HepG2 (cell line): Measurements from ENCODE around the gene MPIG6B. TPM values are rescaled to one million over a fixed set of nuclear protein-coding genes. Genes with fewer than 3 reads are reported as not detected.

Experiments used
- ATAC-seq: fragments of 200-7000 bp; cut with Tn5 transposase; 3 replicates; pipeline ENCODE4 v1.9.1; 2020; ENCODE audit warnings: mild to moderate bottlenecking, moderate library complexity
- BruUV-seq: library from RNA; stranded (reverse); fragments of 400-500 nt; replicated peaks from 2 replicates; lab custom pipeline; 2021; lab: Mats Ljungman, UMichigan
- CTCF ChIA-PET: fragments of 300-600 bp; formaldehyde crosslinking; extraction: SDS; loops from one replicate; lab custom pipeline; 2021; ENCODE audit warnings: low total read pairs, inconsistent platforms, low intra/inter-chr PET ratio; lab: Yijun Ruan, JAX
- POLR2A ChIA-PET: fragments of 350-600 bp; sonication (Branson Sonifier 250); formaldehyde crosslinking; loops from one replicate; lab custom pipeline; 2020; ENCODE audit warnings: antibody characterized with exemption, inconsistent platforms; lab: Yijun Ruan, JAX
- DNase-seq: peaks from one replicate; pipeline ENCODE4 v3.0.0-alpha.2; 2015; ENCODE audit warnings: low spot score
- FAIRE-seq: peaks from 3 replicates; lab custom pipeline; 2011; peaks lifted over from hg19 to GRCh38; lab: Jason Lieb, UNC
- H2AFZ ChIP-seq: one replicate; pipeline ENCODE4 v1.6.1; 2011; ENCODE audit warnings: low read length, inconsistent platforms
- H3K27ac ChIP-seq: fragments of 300-600 bp; 3 replicates; pipeline ENCODE4 v1.8.0; 2011; ENCODE audit warnings: mixed run types, mild to moderate bottlenecking, mixed read lengths, low read length, inconsistent platforms; ENCODE audit not compliant: insufficient read depth; ENCODE audit errors: extremely low read length
- H3K27me3 ChIP-seq, 2 experiments: fragments of 200-600 bp in 1 of 2; 2 replicates in 1 of 2; 3 replicates in 1 of 2; pipeline versions ENCODE4 v1.6.0 to v1.8.0; 2011; ENCODE audit warnings: low read length in 2 of 2, mild to moderate bottlenecking in 2 of 2, moderate library complexity in 2 of 2, inconsistent platforms in 1 of 2; ENCODE audit not compliant: insufficient read depth in 2 of 2, control insufficient read depth in 1 of 2
- H3K36me3 ChIP-seq, 2 experiments: fragments of 200-600 bp in 1 of 2; replicated peaks in 1 of 2; 2 replicates in 1 of 2; 3 replicates in 1 of 2; pipeline versions ENCODE4 v1.5.1 to v1.8.0; 2011; ENCODE audit warnings: low read length in 2 of 2, inconsistent platforms in 1 of 2; ENCODE audit not compliant: insufficient read depth in 2 of 2, control insufficient read depth in 1 of 2
- H3K4me1 ChIP-seq: 2 replicates; pipeline ENCODE4 v1.5.1; 2012; ENCODE audit warnings: low read length, inconsistent platforms; ENCODE audit not compliant: insufficient read depth
- H3K4me2 ChIP-seq: 2 replicates; pipeline ENCODE4 v1.6.0; 2011; ENCODE audit warnings: low read depth, low read length, inconsistent platforms
- H3K4me3 ChIP-seq, 3 experiments: fragments of 200-600 bp in 1 of 3; sonication (generic), shearing (Covaris generic) in 1 of 3; replicated peaks in 1 of 3; 2 replicates each; pipeline ENCODE4 v1.5.1; 2011 to 2016; ENCODE audit warnings: low read length in 3 of 3, inconsistent platforms in 2 of 3, low read depth in 2 of 3, mild to moderate bottlenecking in 2 of 3, control low read depth in 1 of 3, mixed read lengths in 1 of 3; ENCODE audit not compliant: insufficient read depth in 1 of 3
- H3K79me2 ChIP-seq: one replicate; pipeline ENCODE4 v1.6.1; 2011; ENCODE audit warnings: low read length, inconsistent platforms; ENCODE audit not compliant: insufficient read depth
- H3K9ac ChIP-seq: 2 replicates; pipeline ENCODE4 v1.6.0; 2011; ENCODE audit warnings: mild to moderate bottlenecking, low read depth, low read length, inconsistent platforms; ENCODE audit not compliant: insufficient read depth
- H3K9me3 ChIP-seq: 2 replicates; pipeline ENCODE4 v1.5.1; 2012; ENCODE audit warnings: mild to moderate bottlenecking, low read length
- H4K20me1 ChIP-seq: 2 replicates; pipeline ENCODE4 v1.6.0; 2011; ENCODE audit warnings: inconsistent platforms, mild to moderate bottlenecking, low read length, moderate library complexity; ENCODE audit not compliant: insufficient read depth
- HNF1A ChIP-seq, 2 experiments: sonication (generic) in 1 of 2; formaldehyde crosslinking in 1 of 2; IDR thresholded peaks; 2 replicates each; pipeline versions ENCODE4 v1.4.0 to v1.6.1; 2016 to 2020; ENCODE audit warnings: borderline replicate concordance in 1 of 2, low read depth in 1 of 2, mild to moderate bottlenecking in 1 of 2, missing genetic modification reagents in 1 of 2
- IRX3 ChIP-seq: sonication (generic); formaldehyde crosslinking; IDR thresholded peaks from 2 replicates; pipeline ENCODE4 v1.8.1; 2023; ENCODE audit warnings: mild to moderate bottlenecking, low read depth, missing genetic modification reagents, borderline replicate concordance
- RFX5 ChIP-seq: IDR thresholded peaks from 2 replicates; pipeline ENCODE4 v1.6.1; 2011; ENCODE audit warnings: low read depth, low read length, improper control_type of control experiment
- ZBTB34 ChIP-seq: sonication (generic); formaldehyde crosslinking; IDR thresholded peaks from 2 replicates; pipeline ENCODE4 v1.8.0; 2022; ENCODE audit warnings: mild to moderate bottlenecking, missing genetic modification reagents
- ZNF460 ChIP-seq: sonication (generic); formaldehyde crosslinking; IDR thresholded peaks from 2 replicates; pipeline ENCODE4 v1.5.1; 2020; ENCODE audit warnings: missing genetic modification reagents, mild to moderate bottlenecking, borderline replicate concordance
- ZNF782 ChIP-seq: sonication (generic); formaldehyde crosslinking; IDR thresholded peaks from 2 replicates; pipeline ENCODE4 v1.4.0; 2020; ENCODE audit warnings: missing genetic modification reagents, mild to moderate bottlenecking, borderline replicate concordance
- WGBS: methylation state at CpG from one replicate; pipeline ENCODE4 v1.1.6; 2017; ENCODE audit warnings: low lambda C conversion rate; 5-methylcytosine and 5-hydroxymethylcytosine counted together
- in situ Hi-C: cut with HindIII; loops from 2 replicates; pipeline ENCODE4 v1.10.0; 2017; ENCODE audit warnings: low pct_unique_long_range_greater_than_20kb; ENCODE audit not compliant: extremely low pct_ligation_motif_present
- intact Hi-C: fragments of 100-400 bp; cut with micrococcal nuclease; formaldehyde crosslinking; loops from one replicate; pipeline ENCODE4 v1.10.0; 2022; ENCODE audit not compliant: unreplicated experiment
- polyA plus RNA-seq, 8 experiments: library from polyadenylated mRNA; depleted of rRNA in 3 of 8; stranded (reverse) in 7 of 8; unstranded in 1 of 8; fragments of >200 nt; fragmentation: Illumina TruSeq in 4 of 8; extraction: Trizol in 4 of 8; gene quantifications; 2 replicates each; pipeline versions ENCODE4 v1.2.1 to v1.2.3, GENCODE V29; 2011 to 2016; ENCODE audit warnings: low read depth in 4 of 8, missing spikeins in 1 of 8, mixed read lengths in 1 of 8; ENCODE audit not compliant: insufficient read depth in 1 of 8
- total RNA-seq, 5 experiments: library from RNA; depleted of rRNA; stranded (reverse); fragments of >200 nt; fragmentation: Illumina TruSeq; extraction: Trizol; gene quantifications; 2 replicates each; pipeline ENCODE4 v1.2.3, GENCODE V29; 2016; ENCODE audit warnings: low read depth in 1 of 5

The MPIG6B gene
- total and polyA plus RNA-seq, 2 of the 13 experiments (the other 11 are each of a cell fraction or from before 2014, with no cell fraction given), result not detected

- 94% methylated on average over 3 of the region's 3 CpGs for WGBS
- no peaks in the 10 kb centered on the region for H4K20me1 ChIP-seq
- no TSS peak for BruUV-seq
- peaks cover 24 to 48% of the 10 kb centered on the region in 2 experiments for H3K36me3 ChIP-seq
- DNase-seq, result no peak
- no peak overlapping the region for H3K4me2 ChIP-seq
- H3K9ac ChIP-seq, result no peak overlapping the region
- H3K4me3 ChIP-seq, result no peak overlapping the region
- POLR2A ChIA-PET, result no interaction called here
- no peak overlapping the region for H3K27ac ChIP-seq
- intact Hi-C loops, result no loop called here
- no peaks in the 10 kb centered on the region; a peak in 2 of 5 replicates for H3K27me3 ChIP-seq
- no peak overlapping the region for H2AFZ ChIP-seq
- H3K9me3 ChIP-seq, result no peaks in the 10 kb centered on the region
- no peak for FAIRE-seq
- TF ChIP-seq IRX3 (CRISPR knock-in tag) (no peak), ZBTB34 (CRISPR knock-in tag) (no peak), ZNF782 (CRISPR knock-in tag) (no peak), RFX5 (no peak)
- TF ChIP-seq, all 625 proteins: peak for 0
- CTCF ChIA-PET, result no interaction called here
- Histone ChIP-seq H3K4me1 (peaks cover 32% of the 10 kb centered on the region), H3K79me2 (peaks cover 18% of the 10 kb centered on the region)
- in situ Hi-C loops, result no loop called here
- no peak for ATAC-seq
These were observed 25.6 kb upstream of the MPIG6B start for GRCh38 chr6:31697555-31697954.

DNA sequence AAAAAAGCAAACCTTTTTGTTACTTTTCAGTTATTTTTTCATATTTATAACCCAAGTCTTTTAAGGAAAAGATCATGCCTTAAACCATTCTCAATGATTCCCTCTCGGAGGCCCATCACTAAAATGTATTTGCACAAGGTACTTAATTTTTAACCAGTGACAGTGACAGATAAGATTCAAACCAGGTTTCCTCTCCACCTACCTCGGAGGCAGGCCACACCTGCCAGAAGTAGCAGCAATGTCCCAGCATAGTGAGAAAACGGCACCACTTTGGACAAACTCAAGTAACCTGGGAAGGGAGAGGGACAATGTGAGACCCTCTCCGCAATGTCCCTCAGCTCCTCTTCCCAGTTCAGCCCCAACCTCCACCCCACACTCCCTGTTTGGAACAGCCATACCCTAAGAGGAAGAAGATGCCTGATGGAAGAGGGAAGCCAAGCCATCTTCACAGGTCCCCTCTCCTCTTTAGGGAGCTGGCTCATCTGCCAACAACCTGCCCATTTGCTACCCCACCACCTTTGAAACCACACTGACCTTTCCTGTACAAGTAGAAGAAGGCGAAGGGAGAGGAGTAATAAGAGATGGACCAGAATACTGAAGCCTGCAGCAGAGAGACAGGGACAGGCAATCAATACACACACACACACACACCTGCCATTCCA is 22.3 kb upstream of the MPIG6B start:
- ChIA-PET CTCF (no interaction called here), POLR2A (interaction anchor here (0.5 to 2.7 kb wide), 2 partner anchors 8 to 29 kb away, joined by 3 to 22 read pairs; no protein-coding TSS in a partner anchor)
- WGBS, result 50% methylated on average over 5 of the region's 5 CpGs
- in situ Hi-C loops, result no loop called here
- peaks cover 39% of the 10 kb centered on the region for H3K4me1 ChIP-seq
- H3K27ac ChIP-seq, result no peak overlapping the region
- no peaks in the 10 kb centered on the region for H4K20me1 ChIP-seq
- FAIRE-seq (no peak), DNase-seq (no peak), ATAC-seq (no peak)
- intact Hi-C loops, result loop anchor here (5.0 kb wide), 1 partner anchor 36 kb away; the partner anchor contains the start of gene CLIC1
- H3K4me3 ChIP-seq, result peak overlapping the region in 1 of 3 experiments; percentile 84; a peak in 3 of 6 replicates
- no peak overlapping the region for H2AFZ ChIP-seq
- no peaks in the 10 kb centered on the region for H3K9me3 ChIP-seq
- peak overlapping the region; percentile 99 for H3K4me2 ChIP-seq
- BruUV-seq, result no TSS peak
- H3K36me3 ChIP-seq, result peaks cover 4 to 21% of the 10 kb centered on the region in 2 experiments; a peak in 4 of 5 replicates
- peaks cover 22% of the 10 kb centered on the region for H3K79me2 ChIP-seq
- no peaks in the 10 kb centered on the region; a peak in 2 of 5 replicates for H3K27me3 ChIP-seq
- peak overlapping the region; percentile 95; the same call in 1 of the 2 replicates for H3K9ac ChIP-seq
- TF ChIP-seq ZNF460 (no peak), HNF1A (IDR thresholded peaks at IDR 0.05; ENCODE audit: low read depth) (peak; percentile 59), HNF1A (CRISPR knock-in tag; IDR thresholded peaks at IDR 0.05; ENCODE audit: borderline replicate concordance) (no peak)
